OCI-LY7 (cell line): Measurements from ENCODE around the gene SIX3.

ENCODE experiments used
- EZH2phosphoT487 ChIP-seq: fragments of 200-600 bp; sonication (generic); IDR thresholded peaks from 2 replicates; pipeline ENCODE4 v1.6.1; 2018; ENCODE audit warnings: low read depth, borderline replicate concordance, mild to moderate bottlenecking, mixed run types, antibody characterized with exemption, low read length, moderate library complexity, mixed read lengths
- TF ChIP-seq, protein P1 (sequence below): fragments of 200-600 bp; sonication (generic); conservative IDR thresholded peaks from 2 replicates; pipeline ENCODE4 v1.5.1; 2014; ENCODE audit warnings: mild to moderate bottlenecking, antibody characterized with exemption, low read length, moderate library complexity, mixed read lengths

DNA sequence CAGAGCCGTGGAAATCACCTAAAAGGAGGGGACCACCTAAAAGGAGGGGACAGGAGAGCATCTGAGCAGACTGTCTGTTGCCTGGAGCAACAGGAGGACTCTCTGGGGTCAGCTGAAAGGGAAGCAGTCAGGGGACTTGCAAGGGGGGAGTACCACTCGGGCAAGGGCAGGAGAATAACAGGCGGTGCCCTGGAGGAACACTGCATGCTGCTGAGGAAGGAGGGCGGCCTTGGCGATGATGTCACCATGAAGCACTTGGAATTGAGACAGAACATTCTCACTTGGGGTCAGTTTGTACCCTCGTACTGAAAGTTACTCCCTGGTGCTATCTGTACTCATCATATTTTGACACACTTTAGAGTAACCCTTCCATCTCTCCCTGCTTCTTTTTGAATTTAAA lies 18.4 kb downstream of the SIX3 start:
- TF ChIP-seq, protein P1, sequence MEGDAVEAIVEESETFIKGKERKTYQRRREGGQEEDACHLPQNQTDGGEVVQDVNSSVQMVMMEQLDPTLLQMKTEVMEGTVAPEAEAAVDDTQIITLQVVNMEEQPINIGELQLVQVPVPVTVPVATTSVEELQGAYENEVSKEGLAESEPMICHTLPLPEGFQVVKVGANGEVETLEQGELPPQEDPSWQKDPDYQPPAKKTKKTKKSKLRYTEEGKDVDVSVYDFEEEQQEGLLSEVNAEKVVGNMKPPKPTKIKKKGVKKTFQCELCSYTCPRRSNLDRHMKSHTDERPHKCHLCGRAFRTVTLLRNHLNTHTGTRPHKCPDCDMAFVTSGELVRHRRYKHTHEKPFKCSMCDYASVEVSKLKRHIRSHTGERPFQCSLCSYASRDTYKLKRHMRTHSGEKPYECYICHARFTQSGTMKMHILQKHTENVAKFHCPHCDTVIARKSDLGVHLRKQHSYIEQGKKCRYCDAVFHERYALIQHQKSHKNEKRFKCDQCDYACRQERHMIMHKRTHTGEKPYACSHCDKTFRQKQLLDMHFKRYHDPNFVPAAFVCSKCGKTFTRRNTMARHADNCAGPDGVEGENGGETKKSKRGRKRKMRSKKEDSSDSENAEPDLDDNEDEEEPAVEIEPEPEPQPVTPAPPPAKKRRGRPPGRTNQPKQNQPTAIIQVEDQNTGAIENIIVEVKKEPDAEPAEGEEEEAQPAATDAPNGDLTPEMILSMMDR, result no peak
- no peak for TF ChIP-seq EZH2phosphoT487
